Measurements from ENCODE around the gene SCUBE2. TPM values are rescaled to one million over a fixed set of nuclear protein-coding genes. Genes with fewer than 3 reads are reported as not detected.
"Not testable (repeated sequence)": the region's sequence is repeated elsewhere in the genome, so short reads cannot be mapped to it uniquely, and the experiment has no call there.

Gene SCUBE2
- total and polyA plus RNA-seq, 2 donors (not counting 3 experiments of a cell fraction or from before 2014, with no cell fraction given): 0.55 to 3.5 TPM

DNA sequence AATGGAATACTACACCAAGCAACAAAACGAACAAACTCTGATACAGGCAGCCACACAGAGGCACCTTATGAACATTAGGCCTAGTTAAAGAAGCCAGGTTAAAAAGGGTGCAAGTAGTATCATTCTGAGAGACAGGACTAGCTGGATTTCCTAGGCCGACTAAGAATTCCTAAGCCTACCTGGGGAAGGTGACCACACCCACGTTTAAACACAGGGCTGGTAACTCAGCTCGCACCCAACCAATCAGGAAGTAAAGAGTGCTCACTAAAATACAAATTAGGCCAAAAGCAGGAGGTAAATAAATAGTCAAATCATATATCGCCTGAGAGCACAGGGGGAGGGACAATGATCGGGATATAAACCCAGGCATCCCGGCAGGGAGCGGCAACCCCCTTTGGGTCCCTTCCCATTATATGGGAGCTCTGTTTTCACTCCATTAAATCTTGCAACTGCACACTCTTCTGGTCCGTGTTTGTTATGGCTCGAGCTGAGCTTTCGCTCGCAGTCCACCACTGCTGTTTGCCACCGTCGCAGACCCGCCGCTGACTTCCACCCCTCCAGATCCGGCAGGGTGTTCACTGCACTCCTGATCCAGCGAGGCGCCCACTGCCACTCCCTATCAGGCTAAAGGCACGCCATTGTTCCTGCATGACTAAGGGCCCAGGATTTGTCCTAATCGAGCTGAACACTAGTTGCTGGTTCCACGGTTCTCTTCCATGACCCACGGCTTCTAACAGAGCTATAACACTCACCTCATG lies 6.0 kb upstream of the SCUBE2 start:
- H3K4me3 ChIP-seq (replicated peaks in 1 of 3; ENCODE audit: insufficient read depth in 1 of 3, low read depth in 1 of 3, low read length in 3 of 3); DNase-seq (ENCODE audit: low read depth, low spot score); H3K27ac ChIP-seq (ENCODE audit: insufficient read depth, low read depth, low read length); H4K20me1 ChIP-seq (replicated peaks; ENCODE audit: control insufficient read depth, extremely low read depth, insufficient read depth, low read length); H3K9me3 ChIP-seq (replicated peaks; ENCODE audit: control insufficient read depth, insufficient read depth, low read length); H2AFZ ChIP-seq (ENCODE audit: low read depth, low read length); H3K27me3 ChIP-seq (ENCODE audit: control insufficient read depth in 2 of 2, insufficient read depth in 2 of 2, low read length in 2 of 2); H3K36me3 ChIP-seq (ENCODE audit: control insufficient read depth in 2 of 2, extremely low read depth in 1 of 2, insufficient read depth in 2 of 2, low read length in 2 of 2); H3K9me1 ChIP-seq (replicated peaks; ENCODE audit: control insufficient read depth, extremely low read depth, insufficient read depth, low read length); BruUV-seq (replicated peaks); dilution Hi-C loops (cut with MboI; ENCODE audit: extremely low pct_ligation_motif_present, low sequenced_read_pairs); H3K4me2 ChIP-seq (ENCODE audit: insufficient read depth, low read length); H3K79me2 ChIP-seq (ENCODE audit: control insufficient read depth, insufficient read depth, low read length); H3K9ac ChIP-seq (replicated peaks; ENCODE audit: extremely low read depth, insufficient read depth, low read length); FAIRE-seq; H3K4me1 ChIP-seq (ENCODE audit: control insufficient read depth, extremely low read depth, insufficient read depth, low read length); POLR2A ChIA-PET; intact Hi-C loops (cut with micrococcal nuclease): not testable (repeated sequence)
- CTCF ChIA-PET: interaction anchor here (0.7 to 1.4 kb wide), 2 partner anchors 73 to 409 kb away, joined by 3 read pairs; no protein-coding TSS in a partner anchor

GRCh38 chr11:9096427-9096826 lies 5.0 kb upstream of the SCUBE2 start:
- Histone ChIP-seq H3K79me2 (ENCODE audit: control insufficient read depth, insufficient read depth, low read length) (no peaks in the 10 kb centered on the region), H3K4me2 (ENCODE audit: insufficient read depth, low read length) (no peak overlapping the region), H3K9ac (replicated peaks; ENCODE audit: extremely low read depth, insufficient read depth, low read length) (no peak overlapping the region), H3K36me3 (ENCODE audit: control insufficient read depth in 2 of 2, extremely low read depth in 1 of 2, insufficient read depth in 2 of 2, low read length in 2 of 2) (no peaks in the 10 kb centered on the region), H2AFZ (ENCODE audit: low read depth, low read length) (no peak overlapping the region), H3K27ac (ENCODE audit: insufficient read depth, low read depth, low read length) (no peak overlapping the region), H3K27me3 (ENCODE audit: control insufficient read depth in 2 of 2, insufficient read depth in 2 of 2, low read length in 2 of 2) (no peaks in the 10 kb centered on the region), H3K9me3 (replicated peaks; ENCODE audit: control insufficient read depth, insufficient read depth, low read length) (no peaks in the 10 kb centered on the region), H3K4me1 (ENCODE audit: control insufficient read depth, extremely low read depth, insufficient read depth, low read length) (no peaks in the 10 kb centered on the region), H3K9me1 (replicated peaks; ENCODE audit: control insufficient read depth, extremely low read depth, insufficient read depth, low read length) (no peaks in the 10 kb centered on the region), H4K20me1 (replicated peaks; ENCODE audit: control insufficient read depth, extremely low read depth, insufficient read depth, low read length) (no peaks in the 10 kb centered on the region), H3K4me3 (replicated peaks in 1 of 3; ENCODE audit: insufficient read depth in 1 of 3, low read depth in 1 of 3, low read length in 3 of 3) (no peak overlapping the region)
- ChIA-PET CTCF (interaction anchor here (0.6 to 5.4 kb wide), 4 partner anchors 19 to 198 kb away, joined by 3 to 70 read pairs (median 4); no protein-coding TSS in a partner anchor), POLR2A (no interaction called here)
- dilution Hi-C loops (cut with MboI; ENCODE audit: extremely low pct_ligation_motif_present, low sequenced_read_pairs) (no loop called here), intact Hi-C loops (cut with micrococcal nuclease) (no loop called here)
- no peak for TF ChIP-seq EZH2 (IDR thresholded peaks at IDR 0.05; ENCODE audit: borderline replicate concordance, low read depth, low read length, severe bottlenecking)
- no peak for TF ChIP-seq POLR2A (IDR thresholded peaks at IDR 0.05; ENCODE audit: low read depth, low read length)
- TF ChIP-seq MYC (IDR thresholded peaks at IDR 0.05; ENCODE audit: low read depth, low read length): no peak
- TF ChIP-seq MAX (IDR thresholded peaks at IDR 0.05; ENCODE audit: insufficient read depth, insufficient read length): no peak
- no peak for TF ChIP-seq JUN (IDR thresholded peaks at IDR 0.05; ENCODE audit: borderline replicate concordance, insufficient read depth, insufficient read length, low read depth)
- TF ChIP-seq, protein P1, sequence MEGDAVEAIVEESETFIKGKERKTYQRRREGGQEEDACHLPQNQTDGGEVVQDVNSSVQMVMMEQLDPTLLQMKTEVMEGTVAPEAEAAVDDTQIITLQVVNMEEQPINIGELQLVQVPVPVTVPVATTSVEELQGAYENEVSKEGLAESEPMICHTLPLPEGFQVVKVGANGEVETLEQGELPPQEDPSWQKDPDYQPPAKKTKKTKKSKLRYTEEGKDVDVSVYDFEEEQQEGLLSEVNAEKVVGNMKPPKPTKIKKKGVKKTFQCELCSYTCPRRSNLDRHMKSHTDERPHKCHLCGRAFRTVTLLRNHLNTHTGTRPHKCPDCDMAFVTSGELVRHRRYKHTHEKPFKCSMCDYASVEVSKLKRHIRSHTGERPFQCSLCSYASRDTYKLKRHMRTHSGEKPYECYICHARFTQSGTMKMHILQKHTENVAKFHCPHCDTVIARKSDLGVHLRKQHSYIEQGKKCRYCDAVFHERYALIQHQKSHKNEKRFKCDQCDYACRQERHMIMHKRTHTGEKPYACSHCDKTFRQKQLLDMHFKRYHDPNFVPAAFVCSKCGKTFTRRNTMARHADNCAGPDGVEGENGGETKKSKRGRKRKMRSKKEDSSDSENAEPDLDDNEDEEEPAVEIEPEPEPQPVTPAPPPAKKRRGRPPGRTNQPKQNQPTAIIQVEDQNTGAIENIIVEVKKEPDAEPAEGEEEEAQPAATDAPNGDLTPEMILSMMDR (IDR thresholded peaks at IDR 0.05; ENCODE audit: extremely low read depth in 1 of 2, insufficient read depth in 1 of 2, low read depth in 1 of 2, low read length in 2 of 2): no peak
- TF ChIP-seq GATA2 (IDR thresholded peaks at IDR 0.05; ENCODE audit: insufficient read depth, insufficient read length, low read depth, low read length): no peak
- no peak for TF ChIP-seq FOS (IDR thresholded peaks at IDR 0.05; ENCODE audit: borderline replicate concordance, insufficient read depth, low read length)
- no peak for TF ChIP-seq POLR2AphosphoS5 (IDR thresholded peaks at IDR 0.05; ENCODE audit: insufficient read depth, low read depth, low read length)
- BruUV-seq (replicated peaks): no TSS peak
- FAIRE-seq (no peak), DNase-seq (ENCODE audit: low read depth, low spot score) (no peak)
